Adipocyte (in vitro differentiated cells): ENCODE data around the gene LCLAT1.

ENCODE experiments used
- DNase-seq: peaks from one replicate; pipeline ENCODE4 v3.0.0-alpha.2; 2015; ENCODE audit warnings: low read depth
- H3K27me3 ChIP-seq: replicated peaks from 2 replicates; pipeline ENCODE4 v1.7.0; 2013; ENCODE audit warnings: mild to moderate bottlenecking, low read length, moderate library complexity; ENCODE audit not compliant: control insufficient read depth, insufficient read depth
- H3K36me3 ChIP-seq: 2 replicates; pipeline ENCODE4 v1.7.0; 2013; ENCODE audit warnings: low read length, mild to moderate bottlenecking, moderate library complexity; ENCODE audit not compliant: control insufficient read depth, insufficient read depth, severe bottlenecking
- H3K4me1 ChIP-seq: 2 replicates; pipeline ENCODE4 v1.7.0; 2013; ENCODE audit warnings: mild to moderate bottlenecking, low read length, moderate library complexity; ENCODE audit not compliant: control insufficient read depth, insufficient read depth
- H3K4me3 ChIP-seq: 2 replicates; pipeline ENCODE4 v1.7.0; 2013; ENCODE audit warnings: mild to moderate bottlenecking, low read length, moderate library complexity
- H3K9ac ChIP-seq: 2 replicates; pipeline ENCODE4 v1.7.0; 2013; ENCODE audit warnings: mild to moderate bottlenecking, low read length, moderate library complexity
- H3K9me3 ChIP-seq: 2 replicates; pipeline ENCODE4 v1.7.0; 2013; ENCODE audit warnings: mild to moderate bottlenecking, low read length, moderate library complexity; ENCODE audit not compliant: control insufficient read depth

The LCLAT1 gene

GRCh38 chr2:30410217-30410616 is 36.8 kb upstream of the LCLAT1 start:
- H3K9me3 ChIP-seq: no peaks in the 10 kb centered on the region
- no peak overlapping the region for H3K4me3 ChIP-seq
- no peaks in the 10 kb centered on the region for H3K27me3 ChIP-seq
- no peak overlapping the region for H3K9ac ChIP-seq
- peaks cover 43% of the 10 kb centered on the region for H3K4me1 ChIP-seq
- peak; percentile 33 for DNase-seq
- no peaks in the 10 kb centered on the region for H3K36me3 ChIP-seq

GRCh38 chr2:30412047-30412683 is 34.9 kb upstream of the LCLAT1 start:
- Histone ChIP-seq H3K4me1 (peaks cover 45% of the 10 kb centered on the region), H3K27me3 (no peaks in the 10 kb centered on the region), H3K4me3 (no peak overlapping the region), H3K9ac (peak overlapping the region; percentile 55), H3K9me3 (no peaks in the 10 kb centered on the region), H3K36me3 (no peaks in the 10 kb centered on the region)
- peak; percentile 41 for DNase-seq

- peak; percentile 39 for DNase-seq
- no peaks in the 10 kb centered on the region for H3K27me3 ChIP-seq
- no peaks in the 10 kb centered on the region for H3K36me3 ChIP-seq
- peak overlapping the region; percentile 55 for H3K9ac ChIP-seq
- no peak overlapping the region for H3K4me3 ChIP-seq
- peaks cover 41% of the 10 kb centered on the region for H3K4me1 ChIP-seq
- no peaks in the 10 kb centered on the region for H3K9me3 ChIP-seq
Observed at GRCh38 chr2:30412684-30413570, 34.1 kb upstream of the LCLAT1 start.

- Histone ChIP-seq H3K9me3 (no peaks in the 10 kb centered on the region), H3K4me3 (no peak overlapping the region), H3K4me1 (peaks cover 23% of the 10 kb centered on the region), H3K9ac (no peak overlapping the region), H3K27me3 (no peaks in the 10 kb centered on the region), H3K36me3 (no peaks in the 10 kb centered on the region)
- no peak for DNase-seq
Observed at GRCh38 chr2:30414961-30415360, 32.1 kb upstream of the LCLAT1 start.

GRCh38 chr2:30417253-30417652 is 29.8 kb upstream of the LCLAT1 start:
- peaks cover 32% of the 10 kb centered on the region for H3K4me1 ChIP-seq
- DNase-seq: peak; percentile 59
- H3K27me3 ChIP-seq: no peaks in the 10 kb centered on the region
- no peak overlapping the region for H3K4me3 ChIP-seq
- H3K36me3 ChIP-seq: no peaks in the 10 kb centered on the region
- peak overlapping the region; percentile 50 for H3K9ac ChIP-seq
- H3K9me3 ChIP-seq: no peaks in the 10 kb centered on the region

- peak; percentile 37 for DNase-seq
- peaks cover 45% of the 10 kb centered on the region for H3K4me1 ChIP-seq
- no peaks in the 10 kb centered on the region for H3K9me3 ChIP-seq
- peak overlapping the region; percentile 70 for H3K4me3 ChIP-seq
- H3K27me3 ChIP-seq: no peaks in the 10 kb centered on the region
- peak overlapping the region; percentile 82 for H3K9ac ChIP-seq
- H3K36me3 ChIP-seq: no peaks in the 10 kb centered on the region
Observed at GRCh38 chr2:30421026-30421603, 25.9 kb upstream of the LCLAT1 start.

GRCh38 chr2:30421604-30422443 is 25.2 kb upstream of the LCLAT1 start:
- Histone ChIP-seq H3K9ac (peak overlapping the region; percentile 82), H3K4me1 (peaks cover 43% of the 10 kb centered on the region), H3K36me3 (no peaks in the 10 kb centered on the region), H3K9me3 (no peaks in the 10 kb centered on the region), H3K4me3 (peak overlapping the region; percentile 70), H3K27me3 (no peaks in the 10 kb centered on the region)
- peak; percentile 89 for DNase-seq

GRCh38 chr2:30422444-30423040 is 24.5 kb upstream of the LCLAT1 start:
- peak; percentile 78 for DNase-seq
- Histone ChIP-seq H3K4me3 (peak overlapping the region; percentile 70), H3K9ac (peak overlapping the region; percentile 82)

GRCh38 chr2:30424231-30424630 is 22.8 kb upstream of the LCLAT1 start:
- H3K4me1 ChIP-seq: peaks cover 36% of the 10 kb centered on the region
- no peak overlapping the region for H3K4me3 ChIP-seq
- H3K9me3 ChIP-seq: no peaks in the 10 kb centered on the region
- DNase-seq: no peak
- no peaks in the 10 kb centered on the region for H3K36me3 ChIP-seq
- no peaks in the 10 kb centered on the region for H3K27me3 ChIP-seq
- no peak overlapping the region for H3K9ac ChIP-seq

More at GRCh38 chr2:30422444-30423040, 24.5 kb upstream of the LCLAT1 start:
- no peaks in the 10 kb centered on the region for H3K36me3 ChIP-seq
- H3K27me3 ChIP-seq: no peaks in the 10 kb centered on the region
- no peaks in the 10 kb centered on the region for H3K9me3 ChIP-seq
- peaks cover 36% of the 10 kb centered on the region for H3K4me1 ChIP-seq

- no peaks in the 10 kb centered on the region for H3K36me3 ChIP-seq
- peaks cover 36% of the 10 kb centered on the region for H3K4me1 ChIP-seq
- H3K9me3 ChIP-seq: no peaks in the 10 kb centered on the region
- DNase-seq: peak; percentile 63
- no peak overlapping the region for H3K4me3 ChIP-seq
- no peaks in the 10 kb centered on the region for H3K27me3 ChIP-seq
- no peak overlapping the region for H3K9ac ChIP-seq
Observed at GRCh38 chr2:30425326-30425725, 21.7 kb upstream of the LCLAT1 start.
